Keratinocyte (primary cell): ENCODE results near the gene MSI2. TPM values are rescaled to one million over a fixed set of nuclear protein-coding genes. Genes with fewer than 3 reads are reported as not detected.

ENCODE experiments used
- DNase-seq: peaks from one replicate; pipeline ENCODE4 v3.0.0-alpha.2; 2011; ENCODE audit warnings: low read depth, missing footprints, low spot score
- FAIRE-seq: peaks from 2 replicates; lab custom pipeline; 2011; peaks lifted over from hg19 to GRCh38; lab: Jason Lieb, UNC
- H2AFZ ChIP-seq: 2 replicates; pipeline ENCODE4 v1.6.0; 2012; ENCODE audit warnings: low read length, control low read depth, inconsistent platforms; ENCODE audit not compliant: control insufficient read depth
- H3K27ac ChIP-seq: 2 replicates; pipeline ENCODE4 v1.5.1; 2011; ENCODE audit warnings: low read length; ENCODE audit not compliant: control insufficient read depth, insufficient read depth
- H3K27me3 ChIP-seq: 3 replicates; pipeline ENCODE4 v1.6.0; 2011; ENCODE audit warnings: low read length; ENCODE audit not compliant: control insufficient read depth, insufficient read depth; ENCODE audit errors: extremely low read depth
- H3K36me3 ChIP-seq, 2 experiments: 2 replicates in 1 of 2; 3 replicates in 1 of 2; pipeline ENCODE4 v1.5.1; 2011; ENCODE audit warnings: low read length in 2 of 2, mild to moderate bottlenecking in 1 of 2; ENCODE audit not compliant: control insufficient read depth in 2 of 2, insufficient read depth in 2 of 2; ENCODE audit errors: extremely low read depth in 1 of 2
- H3K4me1 ChIP-seq: 3 replicates; pipeline ENCODE4 v1.5.1; 2011; ENCODE audit warnings: low read length; ENCODE audit not compliant: control insufficient read depth, insufficient read depth; ENCODE audit errors: extremely low read depth
- H3K4me2 ChIP-seq: 3 replicates; pipeline ENCODE4 v1.6.0; 2011; ENCODE audit warnings: low read depth, low read length; ENCODE audit not compliant: control insufficient read depth, insufficient read depth; ENCODE audit errors: extremely low read depth
- H3K4me3 ChIP-seq, 3 experiments: fragments of 200-600 bp in 1 of 3; sonication (generic) in 1 of 3; 2 replicates in 2 of 3; 3 replicates in 1 of 3; pipeline ENCODE4 v1.5.1; 2011 to 2016; ENCODE audit warnings: low read length in 3 of 3, mild to moderate bottlenecking in 3 of 3, control low read depth in 2 of 3, inconsistent platforms in 1 of 3, low read depth in 1 of 3, mixed read lengths in 1 of 3, mixed run types in 1 of 3, moderate library complexity in 1 of 3; ENCODE audit not compliant: control insufficient read depth in 2 of 3, insufficient read depth in 2 of 3; ENCODE audit errors: extremely low read depth in 1 of 3
- H3K79me2 ChIP-seq: 2 replicates; pipeline ENCODE4 v1.6.0; 2012; ENCODE audit warnings: low read length; ENCODE audit not compliant: control insufficient read depth, insufficient read depth
- H3K9ac ChIP-seq: 3 replicates; pipeline ENCODE4 v1.6.0; 2011; ENCODE audit warnings: low read length; ENCODE audit not compliant: control insufficient read depth, insufficient read depth; ENCODE audit errors: extremely low read depth
- H3K9me1 ChIP-seq: 3 replicates; pipeline ENCODE4 v1.6.0; 2011; ENCODE audit warnings: low read length; ENCODE audit not compliant: control insufficient read depth, insufficient read depth; ENCODE audit errors: extremely low read depth
- H3K9me3 ChIP-seq: 2 replicates; pipeline ENCODE4 v1.5.1; 2012; ENCODE audit warnings: low read depth, low read length; ENCODE audit not compliant: control insufficient read depth
- H4K20me1 ChIP-seq: 3 replicates; pipeline ENCODE4 v1.6.0; 2011; ENCODE audit warnings: low read length; ENCODE audit not compliant: control insufficient read depth, insufficient read depth; ENCODE audit errors: extremely low read depth
- CTCF ChIP-seq, 3 experiments: IDR thresholded peaks in 1 of 3; conservative IDR thresholded peaks in 1 of 3; optimal IDR thresholded peaks in 1 of 3; 2 replicates in 2 of 3; 3 replicates in 1 of 3; pipeline versions ENCODE3 to v1.5.1; 2011; ENCODE audit warnings: low read length in 3 of 3, mild to moderate bottlenecking in 3 of 3, moderate library complexity in 2 of 3, control low read depth in 1 of 3, inconsistent platforms in 1 of 3; ENCODE audit not compliant: insufficient read depth in 2 of 3; ENCODE audit errors: extremely low read depth in 1 of 3
- EZH2 ChIP-seq: IDR thresholded peaks from one replicate; pipeline ENCODE4 v1.6.1; 2012; ENCODE audit warnings: inconsistent platforms, mild to moderate bottlenecking, low read length, moderate library complexity
- dilution Hi-C: fragments of 300-500 bp; cut with MboI; formaldehyde crosslinking; loops from one replicate; pipeline ENCODE4 v1.7.0; 2020; ENCODE audit warnings: low sequenced_read_pairs; ENCODE audit not compliant: extremely low pct_ligation_motif_present
- polyA plus RNA-seq, 5 experiments: library from polyadenylated mRNA; depleted of rRNA in 3 of 5; stranded (reverse) in 3 of 5; stranded (forward) in 1 of 5; unstranded in 1 of 5; fragments of >200 nt; gene quantifications; 1 replicate in 1 of 5; 2 replicates in 3 of 5; 3 replicates in 1 of 5; pipeline versions ENCODE4 v1.2.1 to v1.2.3, GENCODE V29; 2011 to 2012; ENCODE audit warnings: missing spikeins in 2 of 5, low read depth in 1 of 5, low replicate concordance in 1 of 5

MSI2 gene
- polyA plus RNA-seq, 1 donor (not counting 4 experiments of a cell fraction or from before 2014, with no cell fraction given), result 22.3 TPM

- H4K20me1 ChIP-seq, result no peaks in the 10 kb centered on the region
Observed at GRCh38 chr17:57315061-57316015, 59.0 kb downstream of the MSI2 start.

GRCh38 chr17:57316361-57316760, 60.0 kb downstream of the MSI2 start:
- TF ChIP-seq CTCF (optimal IDR thresholded peaks at IDR 0.05 in 1 of 3, IDR thresholded peaks at IDR 0.05 in 1 of 3, conservative IDR thresholded peaks at IDR 0.05 in 1 of 3; ENCODE audit: extremely low read depth in 1 of 3, insufficient read depth in 2 of 3, low read length in 3 of 3) (no peak), EZH2 (no peak)
- no peak for DNase-seq

More at GRCh38 chr17:57315061-57316015, 59.0 kb downstream of the MSI2 start:
- dilution Hi-C loops, result no loop called here
- Histone ChIP-seq H3K79me2 (no peaks in the 10 kb centered on the region), H3K4me2 (no peak overlapping the region), H3K9ac (no peak overlapping the region), H3K9me3 (no peaks in the 10 kb centered on the region), H3K4me1 (no peaks in the 10 kb centered on the region), H3K9me1 (no peaks in the 10 kb centered on the region), H3K36me3 (peaks cover 0 to 1% of the 10 kb centered on the region in 2 experiments), H3K4me3 (no peak overlapping the region), H2AFZ (no peak overlapping the region), H3K27ac (no peak overlapping the region), H3K27me3 (no peaks in the 10 kb centered on the region)
- no peak for DNase-seq
- FAIRE-seq, result no peak
- TF ChIP-seq EZH2, result no peak
- no peak for TF ChIP-seq CTCF (optimal IDR thresholded peaks at IDR 0.05 in 1 of 3, IDR thresholded peaks at IDR 0.05 in 1 of 3, conservative IDR thresholded peaks at IDR 0.05 in 1 of 3; ENCODE audit: extremely low read depth in 1 of 3, insufficient read depth in 2 of 3, low read length in 3 of 3)

More at GRCh38 chr17:57316361-57316760, 60.0 kb downstream of the MSI2 start:
- H2AFZ ChIP-seq, result no peak overlapping the region
- FAIRE-seq, result no peak
- H4K20me1 ChIP-seq, result no peaks in the 10 kb centered on the region
- H3K27me3 ChIP-seq, result no peaks in the 10 kb centered on the region
- no peaks in the 10 kb centered on the region for H3K9me3 ChIP-seq
- H3K4me3 ChIP-seq, result no peak overlapping the region
- H3K9me1 ChIP-seq, result no peaks in the 10 kb centered on the region
- H3K9ac ChIP-seq, result no peak overlapping the region
- no peak overlapping the region for H3K4me2 ChIP-seq
- H3K36me3 ChIP-seq, result peaks cover 0 to 1% of the 10 kb centered on the region in 2 experiments
- no peaks in the 10 kb centered on the region for H3K4me1 ChIP-seq
- dilution Hi-C loops, result no loop called here
- no peak overlapping the region for H3K27ac ChIP-seq
- H3K79me2 ChIP-seq, result no peaks in the 10 kb centered on the region
